NCI-H1048 (cell line): ENCODE measurements around the gene MCU.
"Not testable (repeated sequence)": the region's sequence is repeated elsewhere in the genome, so short reads cannot be mapped to it uniquely, and the experiment has no call there.

Source experiments
- DNase-seq: peaks from one replicate; lab custom pipeline; 2025; lab: John Stamatoyannopoulos, UW

MCU gene

DNA sequence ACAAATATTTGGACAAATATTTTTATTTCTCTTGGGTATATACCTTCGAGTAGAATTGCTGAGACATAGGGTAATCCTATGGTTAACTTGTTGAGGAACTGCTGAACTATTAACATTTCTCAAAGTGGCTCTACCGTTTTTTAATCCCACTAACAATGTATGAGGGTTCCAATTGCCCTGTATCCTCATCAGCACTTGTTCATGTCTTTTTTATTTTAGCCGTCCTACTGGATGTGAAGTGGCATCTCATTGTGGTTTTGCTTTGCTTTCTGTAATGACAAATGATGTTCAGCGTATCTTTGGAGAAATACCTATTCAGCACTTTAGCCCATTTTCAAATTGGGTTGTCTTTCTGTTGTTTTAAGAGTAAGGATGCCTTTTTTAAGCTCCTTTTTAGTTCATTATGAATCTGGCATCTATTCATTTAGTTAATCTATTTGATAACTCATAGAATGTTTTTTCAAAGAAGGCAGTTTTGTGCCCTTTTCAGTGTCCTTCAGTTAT lies 40.0 kb downstream of the MCU start:
- no peak for DNase-seq

GRCh38 chr10:72732521-72732920 lies 40.6 kb downstream of the MCU start:
- no peak for DNase-seq

- no peak for DNase-seq
Measured at GRCh38 chr10:72733989-72734388, 42.0 kb downstream of the MCU start.

GRCh38 chr10:72735288-72735936 lies 43.5 kb downstream of the MCU start:
- no peak for DNase-seq

DNA sequence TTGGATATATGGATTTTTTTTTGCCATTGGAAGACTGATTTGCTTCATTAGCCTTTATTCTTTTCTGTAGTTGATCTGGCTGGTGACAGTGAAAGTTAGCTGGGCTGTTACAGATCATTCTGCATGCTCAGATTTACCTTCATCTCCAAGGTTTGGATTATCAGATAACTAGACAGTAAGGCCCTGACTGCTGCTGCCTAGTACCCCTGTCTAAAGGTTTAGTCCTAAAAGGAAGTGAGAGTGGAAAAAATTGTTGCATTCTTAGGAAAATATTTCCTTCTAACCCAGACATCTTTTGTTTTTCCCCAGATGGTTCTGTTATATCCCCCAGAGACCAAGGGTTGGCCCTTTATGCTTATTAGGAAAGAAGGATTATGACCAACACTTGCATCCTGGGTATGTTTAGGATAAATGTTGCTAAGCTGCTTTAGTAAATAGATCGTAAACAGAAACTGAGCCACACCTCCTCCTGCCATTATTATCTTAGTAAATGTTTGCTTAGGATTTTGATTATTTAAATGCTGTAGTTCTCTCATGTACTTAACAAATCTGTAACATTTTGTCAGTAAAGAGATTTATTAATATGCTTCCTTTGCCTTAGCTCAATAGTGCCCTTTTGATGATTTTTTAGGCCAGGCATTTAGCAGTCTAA lies 44.4 kb downstream of the MCU start:
- no peak for DNase-seq

DNA sequence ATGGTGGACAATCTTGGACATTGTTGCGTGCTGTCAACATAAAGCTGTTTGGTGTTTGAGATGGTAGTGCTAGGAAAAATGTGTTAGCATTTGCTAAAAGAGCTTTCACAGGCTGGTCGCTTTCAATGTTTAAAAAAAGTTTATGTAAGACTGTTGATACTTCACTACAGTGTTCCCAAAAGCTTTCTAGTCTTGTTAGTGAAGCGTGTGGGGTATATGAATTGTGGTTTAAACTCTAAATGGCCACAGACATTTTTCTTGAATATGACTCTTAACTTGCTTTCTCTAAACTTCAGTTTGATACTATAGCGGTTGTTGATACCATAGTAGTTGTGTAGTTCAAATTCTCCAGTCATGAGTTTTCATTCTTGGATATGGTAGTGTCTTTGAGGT lies 44.9 kb downstream of the MCU start:
- no peak for DNase-seq

DNA sequence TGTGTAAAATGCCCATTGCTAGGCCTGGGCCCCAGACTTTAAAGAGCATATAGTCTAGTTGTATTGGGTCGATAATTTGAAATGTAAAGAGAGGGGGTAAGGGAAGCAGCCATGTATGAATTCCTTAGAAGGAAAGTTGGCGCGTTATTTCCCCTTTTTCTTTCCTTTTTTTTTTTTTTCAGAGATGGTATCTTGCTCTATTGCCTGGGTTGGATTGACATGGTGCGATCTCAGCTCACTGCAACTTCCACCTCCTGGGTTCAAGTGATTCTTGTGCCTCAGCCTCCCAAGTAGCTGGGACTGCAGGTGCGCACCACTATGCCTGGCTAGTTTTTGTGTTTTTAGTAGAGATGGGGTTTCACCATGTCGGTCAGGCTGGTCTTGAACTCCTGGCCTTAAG lies 45.4 kb downstream of the MCU start:
- DNase-seq: not testable (repeated sequence)

DNA sequence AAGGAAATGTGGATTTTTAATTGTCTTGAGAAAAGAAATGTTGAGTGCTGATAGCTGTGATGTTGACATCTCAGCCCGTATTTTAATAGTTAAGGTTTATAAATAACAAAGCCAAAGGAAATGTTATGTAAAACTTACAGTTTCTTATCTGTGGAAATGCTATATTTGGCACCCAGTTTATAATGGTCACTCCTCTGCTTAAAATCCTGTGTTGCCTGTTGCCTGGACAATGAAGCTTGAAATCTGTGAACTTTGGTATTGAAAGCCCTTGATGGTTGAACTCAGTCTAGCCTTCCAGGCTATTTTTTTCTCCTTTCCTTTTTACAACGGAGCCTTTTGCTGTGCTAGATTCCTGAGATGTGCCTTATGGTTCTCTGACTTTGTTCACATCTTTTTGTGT lies 46.5 kb downstream of the MCU start:
- DNase-seq: no peak

GRCh38 chr10:72740528-72740927 lies 48.6 kb downstream of the MCU start:
- no peak for DNase-seq

DNA sequence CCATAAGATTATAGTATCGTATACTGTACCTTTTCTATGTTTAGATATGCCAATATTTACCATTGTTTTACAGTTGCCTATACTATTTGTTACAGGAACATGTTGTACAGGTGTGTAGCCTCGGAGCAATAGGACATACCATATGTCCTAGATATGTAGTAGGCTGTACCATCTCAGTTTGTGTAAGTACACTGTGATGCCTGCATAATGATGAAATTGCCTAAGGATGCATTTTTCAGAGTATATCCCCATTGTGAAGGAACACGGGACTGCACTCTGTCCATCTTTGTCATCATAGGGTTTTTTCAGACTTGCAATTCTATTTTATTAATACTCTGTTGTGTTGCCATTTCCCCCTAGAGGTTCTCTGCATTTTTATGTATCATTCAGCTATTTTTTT lies 50.1 kb downstream of the MCU start:
- DNase-seq: no peak

DNA sequence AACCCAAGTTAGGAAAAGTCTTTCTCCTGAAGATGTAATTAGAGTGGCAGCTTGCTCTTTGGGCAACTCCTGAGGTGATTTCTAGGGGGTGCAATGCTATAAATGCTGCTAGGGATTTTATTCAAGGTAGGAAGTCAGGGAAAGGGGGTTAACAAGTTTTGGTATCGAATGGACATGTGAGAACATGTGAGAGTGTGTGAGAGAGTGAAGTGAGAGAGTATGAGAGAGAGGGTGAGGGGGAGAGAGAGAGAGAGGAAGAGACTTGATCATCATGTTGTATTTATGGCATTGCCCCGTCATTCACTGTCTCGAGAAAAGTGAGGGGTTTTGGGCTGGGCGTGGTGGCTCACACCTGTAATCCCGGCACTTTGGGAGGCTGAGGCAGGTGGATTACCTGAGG lies 50.9 kb downstream of the MCU start:
- DNase-seq: no peak

DNA sequence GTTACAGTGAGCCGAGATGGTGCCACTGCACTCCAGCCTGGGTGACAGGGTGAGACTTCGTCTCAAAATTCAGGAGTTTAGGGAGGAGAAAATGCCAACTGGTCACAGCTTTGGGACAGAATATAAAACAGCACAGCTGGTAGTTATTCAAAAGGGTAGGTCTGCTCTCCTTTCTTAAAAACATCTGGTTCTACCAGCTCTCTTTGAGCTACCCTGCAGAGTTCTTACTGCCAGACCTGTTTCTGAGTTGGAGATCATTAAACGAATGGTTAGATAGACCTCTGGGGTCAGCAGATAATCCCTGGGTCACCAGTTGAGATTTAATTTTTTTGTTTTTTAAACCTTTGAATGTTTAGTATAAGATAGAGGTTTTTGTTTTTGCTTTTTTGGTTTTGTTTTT lies 52.6 kb downstream of the MCU start:
- no peak for DNase-seq

- DNase-seq: no peak
Measured at GRCh38 chr10:72746426-72747363, 54.8 kb downstream of the MCU start.

DNA sequence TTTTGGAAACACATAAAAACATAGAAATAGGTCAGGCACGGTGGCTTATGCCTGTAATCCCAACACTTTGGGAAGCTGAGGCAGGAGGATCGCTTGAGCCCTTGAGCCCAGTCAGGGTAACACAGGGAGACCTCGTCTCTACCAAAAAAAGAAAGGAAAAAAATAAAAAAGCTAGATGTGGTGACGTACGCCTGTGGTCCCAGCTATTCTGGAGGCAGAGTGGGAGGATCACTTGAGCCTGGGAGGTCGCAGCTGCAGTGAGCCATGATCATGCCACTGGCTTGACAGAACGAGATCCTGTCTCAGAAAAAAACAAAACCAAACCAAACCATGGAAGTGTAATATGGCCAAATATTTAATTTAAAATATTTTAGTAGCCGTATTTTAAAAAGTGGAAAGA lies 55.6 kb downstream of the MCU start:
- DNase-seq: no peak

- DNase-seq: no peak
Measured at GRCh38 chr10:72753760-72754231, 61.9 kb downstream of the MCU start.

GRCh38 chr10:72754275-72755032 lies 62.5 kb downstream of the MCU start:
- DNase-seq: no peak

GRCh38 chr10:72756674-72757385 lies 64.9 kb downstream of the MCU start:
- no peak for DNase-seq

- no peak for DNase-seq
Measured at GRCh38 chr10:72757732-72758131, 65.8 kb downstream of the MCU start.

- DNase-seq: not testable (repeated sequence)
Measured at GRCh38 chr10:72758930-72759329, 67.0 kb downstream of the MCU start.

GRCh38 chr10:72759584-72759983 lies 67.6 kb downstream of the MCU start:
- DNase-seq: no peak

- no peak for DNase-seq
Measured at GRCh38 chr10:72761498-72761897, 69.6 kb downstream of the MCU start.
